ENCODE data around the gene UVRAG. TPM values are rescaled to one million over a fixed set of nuclear protein-coding genes. Genes with fewer than 3 reads are reported as not detected.

Gene UVRAG
- total RNA-seq, 1 donor from 2014 or later: 20.7 TPM

DNA sequence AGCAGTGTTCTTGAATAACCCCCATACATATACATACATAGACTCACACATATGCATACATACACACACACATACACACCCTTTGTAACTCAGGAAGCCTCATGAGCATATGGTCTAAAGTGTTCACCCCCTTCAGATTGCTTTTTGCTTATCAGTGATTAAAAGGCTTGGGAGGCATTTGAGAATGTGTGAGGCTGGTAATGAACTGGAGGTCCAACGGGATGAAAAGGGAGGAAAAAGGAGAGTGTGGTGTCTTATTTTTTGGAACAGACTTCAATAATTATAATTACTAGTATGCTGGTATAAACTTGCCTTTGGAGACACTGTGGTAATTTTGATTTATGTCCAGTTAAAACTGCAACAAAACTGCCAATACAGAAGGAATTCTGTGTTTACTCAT is 124.5 kb downstream of the UVRAG start:
- H3K4me1 Mint-ChIP-seq (ENCODE audit: unreplicated experiment): no peaks in the 10 kb centered on the region
- H3K27me3 Mint-ChIP-seq: no peaks in the 10 kb centered on the region
- H3K9me3 Mint-ChIP-seq: no peaks in the 10 kb centered on the region
- DNase-seq (ENCODE audit: extremely low spot score, unreplicated experiment): no peak
- no peak overlapping the region for H3K27ac Mint-ChIP-seq
- TF ChIP-seq, protein P1, sequence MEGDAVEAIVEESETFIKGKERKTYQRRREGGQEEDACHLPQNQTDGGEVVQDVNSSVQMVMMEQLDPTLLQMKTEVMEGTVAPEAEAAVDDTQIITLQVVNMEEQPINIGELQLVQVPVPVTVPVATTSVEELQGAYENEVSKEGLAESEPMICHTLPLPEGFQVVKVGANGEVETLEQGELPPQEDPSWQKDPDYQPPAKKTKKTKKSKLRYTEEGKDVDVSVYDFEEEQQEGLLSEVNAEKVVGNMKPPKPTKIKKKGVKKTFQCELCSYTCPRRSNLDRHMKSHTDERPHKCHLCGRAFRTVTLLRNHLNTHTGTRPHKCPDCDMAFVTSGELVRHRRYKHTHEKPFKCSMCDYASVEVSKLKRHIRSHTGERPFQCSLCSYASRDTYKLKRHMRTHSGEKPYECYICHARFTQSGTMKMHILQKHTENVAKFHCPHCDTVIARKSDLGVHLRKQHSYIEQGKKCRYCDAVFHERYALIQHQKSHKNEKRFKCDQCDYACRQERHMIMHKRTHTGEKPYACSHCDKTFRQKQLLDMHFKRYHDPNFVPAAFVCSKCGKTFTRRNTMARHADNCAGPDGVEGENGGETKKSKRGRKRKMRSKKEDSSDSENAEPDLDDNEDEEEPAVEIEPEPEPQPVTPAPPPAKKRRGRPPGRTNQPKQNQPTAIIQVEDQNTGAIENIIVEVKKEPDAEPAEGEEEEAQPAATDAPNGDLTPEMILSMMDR (conservative IDR thresholded peaks at IDR 0.05): no peak
- no peaks in the 10 kb centered on the region for H3K36me3 Mint-ChIP-seq
- H3K4me3 Mint-ChIP-seq: no peak overlapping the region

DNA sequence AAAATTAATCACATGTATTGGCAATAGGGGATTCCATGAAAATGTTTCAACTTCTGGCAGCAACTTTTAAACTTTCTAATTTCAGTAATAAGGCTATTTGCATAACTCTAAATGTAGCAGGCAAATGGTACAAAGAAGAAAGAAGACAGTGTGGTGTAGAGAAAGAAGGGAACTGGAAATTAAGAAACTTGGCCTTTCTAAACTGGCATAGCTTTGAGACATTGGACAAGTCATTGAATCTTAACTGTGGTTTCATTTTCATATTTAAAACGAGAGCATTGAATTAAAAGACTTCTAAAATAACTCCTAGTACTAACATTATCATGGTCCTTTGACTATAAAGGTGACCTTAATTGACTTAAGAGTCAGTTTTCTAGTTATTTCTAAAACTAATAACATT is 125.0 kb downstream of the UVRAG start:
- no peaks in the 10 kb centered on the region for H3K9me3 Mint-ChIP-seq
- no peak overlapping the region for H3K4me3 Mint-ChIP-seq
- no peaks in the 10 kb centered on the region for H3K4me1 Mint-ChIP-seq (ENCODE audit: unreplicated experiment)
- no peaks in the 10 kb centered on the region for H3K36me3 Mint-ChIP-seq
- no peaks in the 10 kb centered on the region for H3K27me3 Mint-ChIP-seq
- TF ChIP-seq, protein P1 (conservative IDR thresholded peaks at IDR 0.05): no peak
- DNase-seq (ENCODE audit: extremely low spot score, unreplicated experiment): no peak
- no peak overlapping the region for H3K27ac Mint-ChIP-seq

DNA sequence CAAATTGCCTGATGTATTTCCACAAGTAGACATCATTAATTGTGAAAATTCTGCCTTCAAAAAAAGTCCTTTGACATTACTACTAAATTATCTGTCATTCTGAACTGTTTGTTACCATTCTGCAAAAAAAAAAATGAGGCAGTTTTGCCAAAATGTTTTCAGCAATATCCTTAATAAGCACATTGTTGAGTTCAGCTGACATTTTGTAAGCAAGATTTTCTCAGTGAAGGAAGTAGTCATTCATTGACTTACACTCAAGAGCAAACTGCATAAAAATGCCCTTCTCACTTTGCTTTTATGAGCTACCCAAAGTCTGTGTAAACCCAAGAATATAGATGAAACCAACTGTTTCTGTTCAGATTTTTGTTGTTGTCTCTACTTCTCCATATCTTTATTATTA is 125.9 kb downstream of the UVRAG start:
- no peak overlapping the region for H3K27ac Mint-ChIP-seq
- no peaks in the 10 kb centered on the region for H3K9me3 Mint-ChIP-seq
- no peak overlapping the region for H3K4me3 Mint-ChIP-seq
- no peak for DNase-seq (ENCODE audit: extremely low spot score, unreplicated experiment)
- H3K4me1 Mint-ChIP-seq (ENCODE audit: unreplicated experiment): peaks cover under 1% of the 10 kb centered on the region
- H3K27me3 Mint-ChIP-seq: no peaks in the 10 kb centered on the region
- TF ChIP-seq, protein P1 (conservative IDR thresholded peaks at IDR 0.05): no peak
- H3K36me3 Mint-ChIP-seq: no peaks in the 10 kb centered on the region

DNA sequence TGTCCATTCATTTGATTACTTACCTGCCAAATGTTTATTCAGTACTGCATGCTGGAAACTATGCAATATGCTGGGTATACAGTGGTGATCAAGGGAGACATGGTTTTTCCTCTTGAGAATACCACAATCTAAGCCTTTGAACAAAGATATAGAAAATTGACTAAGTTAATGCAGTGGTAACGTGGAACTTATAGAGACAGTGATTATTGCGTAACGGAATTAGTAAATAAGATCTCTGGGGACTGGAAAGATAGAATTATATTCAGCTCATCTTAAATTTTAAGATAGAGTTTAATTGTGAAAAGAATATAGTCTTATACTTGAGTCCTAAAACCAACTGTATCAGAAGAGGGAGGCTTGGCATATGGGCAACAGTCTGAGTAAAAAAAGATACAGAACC is 129.5 kb downstream of the UVRAG start:
- no peaks in the 10 kb centered on the region for H3K36me3 Mint-ChIP-seq
- DNase-seq (ENCODE audit: extremely low spot score, unreplicated experiment): no peak
- H3K27me3 Mint-ChIP-seq: no peaks in the 10 kb centered on the region
- no peaks in the 10 kb centered on the region for H3K9me3 Mint-ChIP-seq
- peaks cover 4% of the 10 kb centered on the region for H3K4me1 Mint-ChIP-seq (ENCODE audit: unreplicated experiment)
- H3K4me3 Mint-ChIP-seq: no peak overlapping the region
- H3K27ac Mint-ChIP-seq: no peak overlapping the region
- TF ChIP-seq, protein P1 (conservative IDR thresholded peaks at IDR 0.05): no peak

- Mint-ChIP-seq H3K36me3 (no peaks in the 10 kb centered on the region), H3K4me1 (ENCODE audit: unreplicated experiment) (peaks cover 4% of the 10 kb centered on the region), H3K27me3 (no peaks in the 10 kb centered on the region), H3K4me3 (no peak overlapping the region), H3K9me3 (no peaks in the 10 kb centered on the region), H3K27ac (no peak overlapping the region)
- DNase-seq (ENCODE audit: extremely low spot score, unreplicated experiment): no peak
- TF ChIP-seq, protein P1 (conservative IDR thresholded peaks at IDR 0.05): no peak
Measured at GRCh38 chr11:75945446-75945845, 130.4 kb downstream of the UVRAG start.

GRCh38 chr11:75945947-75946346 is 130.9 kb downstream of the UVRAG start:
- TF ChIP-seq, protein P1 (conservative IDR thresholded peaks at IDR 0.05): no peak
- no peak for DNase-seq (ENCODE audit: extremely low spot score, unreplicated experiment)
- H3K27ac Mint-ChIP-seq: no peak overlapping the region
- H3K4me3 Mint-ChIP-seq: no peak overlapping the region
- H3K4me1 Mint-ChIP-seq (ENCODE audit: unreplicated experiment): peaks cover 4% of the 10 kb centered on the region
- no peaks in the 10 kb centered on the region for H3K9me3 Mint-ChIP-seq
- H3K36me3 Mint-ChIP-seq: no peaks in the 10 kb centered on the region
- H3K27me3 Mint-ChIP-seq: no peaks in the 10 kb centered on the region
